OCI-LY7 (cell line): Measurements from ENCODE around the gene FAM120B. TPM values are rescaled to one million over a fixed set of nuclear protein-coding genes. Genes with fewer than 3 reads are reported as not detected.
"Not testable (repeated sequence)": the region's sequence is repeated elsewhere in the genome, so short reads cannot be mapped to it uniquely, and the experiment has no call there.

ENCODE experiments used
- BruUV-seq: library from RNA; stranded (reverse); fragments of 400-500 nt; replicated peaks from 2 replicates; lab custom pipeline; 2021; lab: Mats Ljungman, UMichigan
- CTCF ChIA-PET: fragments of 300-600 bp; sonication (Branson Sonifier 250); formaldehyde crosslinking; loops from one replicate; lab custom pipeline; 2022; ENCODE audit warnings: antibody characterized with exemption; ENCODE audit not compliant: unreplicated experiment; lab: Charles Lee
- POLR2A ChIA-PET: fragments of 300-600 bp; sonication (Branson Sonifier 250); formaldehyde crosslinking; loops from one replicate; lab custom pipeline; 2022; ENCODE audit warnings: antibody characterized with exemption; lab: Charles Lee
- DNase-seq: peaks from one replicate; pipeline ENCODE4 v3.0.0-alpha.2; 2015; ENCODE audit warnings: low spot score
- H2AFZ ChIP-seq: fragments of 200-600 bp; sonication (generic), shearing (Covaris generic); 2 replicates; pipeline ENCODE4 v1.6.1; 2014; ENCODE audit warnings: mild to moderate bottlenecking, antibody characterized with exemption, low read length, moderate library complexity
- H3K27ac ChIP-seq: fragments of 200-600 bp; sonication (generic); 2 replicates; pipeline ENCODE4 v1.5.1; 2014; ENCODE audit warnings: mixed run types, low read depth, mild to moderate bottlenecking, moderate library complexity, low read length, inconsistent platforms; ENCODE audit not compliant: poor library complexity, severe bottlenecking
- H3K36me3 ChIP-seq: fragments of 200-600 bp; sonication (generic); 2 replicates; pipeline ENCODE4 v1.6.1; 2014; ENCODE audit warnings: mild to moderate bottlenecking, antibody characterized with exemption, low read length, moderate library complexity, mixed read lengths; ENCODE audit not compliant: insufficient read depth
- H3K4me1 ChIP-seq: fragments of 200-600 bp; sonication (generic); 2 replicates; pipeline ENCODE4 v1.5.1; 2014; ENCODE audit warnings: mild to moderate bottlenecking, low read length; ENCODE audit not compliant: insufficient read depth, poor library complexity, severe bottlenecking
- H3K4me2 ChIP-seq: fragments of 200-600 bp; sonication (generic); 2 replicates; pipeline ENCODE4 v1.6.1; 2014; ENCODE audit warnings: mild to moderate bottlenecking, low read length
- H3K4me3 ChIP-seq: fragments of 200-600 bp; sonication (generic); 2 replicates; pipeline ENCODE4 v1.5.1; 2014; ENCODE audit warnings: mild to moderate bottlenecking, low read depth, low read length; ENCODE audit not compliant: poor library complexity, severe bottlenecking
- H3K79me2 ChIP-seq: fragments of 200-600 bp; sonication (generic); 2 replicates; pipeline ENCODE4 v1.6.1; 2016; ENCODE audit warnings: low read depth, mild to moderate bottlenecking, low read length, moderate library complexity, mixed read lengths; ENCODE audit not compliant: insufficient read depth
- H3K9me2 ChIP-seq: fragments of 200-600 bp; sonication (generic); 2 replicates; pipeline ENCODE4 v1.6.1; 2016; ENCODE audit warnings: mild to moderate bottlenecking, low read length, mixed read lengths; ENCODE audit not compliant: insufficient read depth
- H3K9me3 ChIP-seq: fragments of 200-600 bp; sonication (generic); 2 replicates; pipeline ENCODE4 v1.6.1; 2014; ENCODE audit warnings: mild to moderate bottlenecking, mixed run types, low read length, mixed read lengths
- H4K20me1 ChIP-seq: fragments of 200-600 bp; sonication (generic); 2 replicates; pipeline ENCODE4 v1.6.1; 2014; ENCODE audit warnings: mild to moderate bottlenecking, antibody characterized with exemption, low read length, moderate library complexity, mixed read lengths; ENCODE audit not compliant: insufficient read depth
- EZH2phosphoT487 ChIP-seq: fragments of 200-600 bp; sonication (generic); IDR thresholded peaks from 2 replicates; pipeline ENCODE4 v1.6.1; 2018; ENCODE audit warnings: low read depth, borderline replicate concordance, mild to moderate bottlenecking, mixed run types, antibody characterized with exemption, low read length, moderate library complexity, mixed read lengths
- intact Hi-C: fragments of 100-400 bp; cut with micrococcal nuclease; formaldehyde crosslinking; loops from one replicate; pipeline ENCODE4 v1.10.0; 2022; ENCODE audit not compliant: unreplicated experiment
- total RNA-seq, 2 experiments: library from RNA; depleted of rRNA in 1 of 2; stranded (reverse); fragments of >200 nt in 1 of 2; shearing (Covaris generic) in 1 of 2; gene quantifications; 2 replicates each; pipeline ENCODE4 v1.2.3, GENCODE V29; 2014 to 2022
- TF ChIP-seq, protein P1 (sequence below): fragments of 200-600 bp; sonication (generic); conservative IDR thresholded peaks from 2 replicates; pipeline ENCODE4 v1.5.1; 2014; ENCODE audit warnings: mild to moderate bottlenecking, antibody characterized with exemption, low read length, moderate library complexity, mixed read lengths

The FAM120B gene
- total RNA-seq, 2 experiments from 2014 or later, result 12.8 to 32.9 TPM

DNA sequence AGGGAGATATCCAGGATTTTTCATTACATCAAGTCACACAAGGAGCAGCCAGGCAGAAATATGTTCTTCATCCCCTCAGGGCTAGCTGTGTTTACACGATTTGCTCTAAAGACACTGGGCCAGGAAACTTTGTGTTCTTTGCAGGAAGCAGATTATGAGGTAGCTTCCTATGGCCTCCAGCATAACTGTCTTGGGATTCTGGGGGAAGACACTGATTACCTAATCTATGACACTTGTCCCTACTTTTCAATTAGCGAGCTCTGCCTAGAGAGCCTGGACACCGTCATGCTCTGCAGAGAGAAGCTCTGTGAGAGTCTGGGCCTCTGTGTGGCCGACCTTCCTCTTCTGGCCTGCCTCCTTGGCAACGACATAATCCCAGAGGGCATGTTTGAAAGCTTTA is 11.2 kb downstream of the FAM120B start:
- peaks cover 46% of the 10 kb centered on the region for H3K36me3 ChIP-seq
- POLR2A ChIA-PET, result interaction anchor here (0.7 to 1.5 kb wide), 3 partner anchors 9 to 15 kb away, joined by 3 read pairs; no protein-coding TSS in a partner anchor
- H4K20me1 ChIP-seq, result peaks cover 7% of the 10 kb centered on the region; the same call in 1 of the 2 replicates
- H3K27ac ChIP-seq, result no peak overlapping the region
- H3K4me3 ChIP-seq, result no peak overlapping the region
- no peaks in the 10 kb centered on the region for H3K4me1 ChIP-seq
- intact Hi-C loops, result no loop called here
- TF ChIP-seq, protein P1, sequence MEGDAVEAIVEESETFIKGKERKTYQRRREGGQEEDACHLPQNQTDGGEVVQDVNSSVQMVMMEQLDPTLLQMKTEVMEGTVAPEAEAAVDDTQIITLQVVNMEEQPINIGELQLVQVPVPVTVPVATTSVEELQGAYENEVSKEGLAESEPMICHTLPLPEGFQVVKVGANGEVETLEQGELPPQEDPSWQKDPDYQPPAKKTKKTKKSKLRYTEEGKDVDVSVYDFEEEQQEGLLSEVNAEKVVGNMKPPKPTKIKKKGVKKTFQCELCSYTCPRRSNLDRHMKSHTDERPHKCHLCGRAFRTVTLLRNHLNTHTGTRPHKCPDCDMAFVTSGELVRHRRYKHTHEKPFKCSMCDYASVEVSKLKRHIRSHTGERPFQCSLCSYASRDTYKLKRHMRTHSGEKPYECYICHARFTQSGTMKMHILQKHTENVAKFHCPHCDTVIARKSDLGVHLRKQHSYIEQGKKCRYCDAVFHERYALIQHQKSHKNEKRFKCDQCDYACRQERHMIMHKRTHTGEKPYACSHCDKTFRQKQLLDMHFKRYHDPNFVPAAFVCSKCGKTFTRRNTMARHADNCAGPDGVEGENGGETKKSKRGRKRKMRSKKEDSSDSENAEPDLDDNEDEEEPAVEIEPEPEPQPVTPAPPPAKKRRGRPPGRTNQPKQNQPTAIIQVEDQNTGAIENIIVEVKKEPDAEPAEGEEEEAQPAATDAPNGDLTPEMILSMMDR, result no peak
- TF ChIP-seq EZH2phosphoT487, result no peak
- H3K79me2 ChIP-seq, result peaks cover 16% of the 10 kb centered on the region; the same call in 1 of the 2 replicates
- no peak overlapping the region for H2AFZ ChIP-seq
- TSS peak; percentile 55 for BruUV-seq
- no peak overlapping the region for H3K4me2 ChIP-seq
- no peaks in the 10 kb centered on the region for H3K9me3 ChIP-seq
- no peak for DNase-seq
- H3K9me2 ChIP-seq, result no peaks in the 10 kb centered on the region
- CTCF ChIA-PET, result no interaction called here

DNA sequence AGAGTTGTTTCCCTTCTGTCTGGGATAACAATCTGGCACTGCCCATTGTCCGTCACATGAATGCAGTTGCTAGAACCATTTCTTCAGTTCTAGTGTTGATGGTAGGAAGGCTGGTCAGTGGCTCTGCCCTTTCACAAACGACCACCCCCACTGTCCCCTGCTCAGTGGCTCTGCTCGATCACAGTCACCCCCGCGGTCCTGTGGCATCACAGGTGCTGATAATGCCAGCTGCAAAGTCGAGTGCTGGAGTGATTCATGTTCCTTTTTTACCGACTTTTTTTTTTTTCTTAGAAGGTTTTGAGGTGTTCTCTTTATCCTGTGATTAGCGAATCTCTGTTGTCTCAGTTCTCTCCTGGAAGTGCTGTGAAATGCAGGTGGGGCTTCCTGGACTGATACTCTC is 22.8 kb downstream of the FAM120B start:
- Histone ChIP-seq H3K4me1 (no peaks in the 10 kb centered on the region), H3K79me2 (no peaks in the 10 kb centered on the region), H2AFZ (no peak overlapping the region), H3K4me3 (no peak overlapping the region), H3K4me2 (no peak overlapping the region), H4K20me1 (0 out of 2 replicates have a peak, but pooled peaks cover 6% of the 10 kb centered on the region), H3K9me2 (no peaks in the 10 kb centered on the region), H3K27ac (no peak overlapping the region), H3K36me3 (peaks cover 84% of the 10 kb centered on the region), H3K9me3 (no peaks in the 10 kb centered on the region)
- BruUV-seq, result no TSS peak
- intact Hi-C loops, result no loop called here
- TF ChIP-seq, protein P1, result no peak
- TF ChIP-seq EZH2phosphoT487, result no peak
- CTCF ChIA-PET, result no interaction called here
- DNase-seq, result no peak
- POLR2A ChIA-PET, result no interaction called here

DNA sequence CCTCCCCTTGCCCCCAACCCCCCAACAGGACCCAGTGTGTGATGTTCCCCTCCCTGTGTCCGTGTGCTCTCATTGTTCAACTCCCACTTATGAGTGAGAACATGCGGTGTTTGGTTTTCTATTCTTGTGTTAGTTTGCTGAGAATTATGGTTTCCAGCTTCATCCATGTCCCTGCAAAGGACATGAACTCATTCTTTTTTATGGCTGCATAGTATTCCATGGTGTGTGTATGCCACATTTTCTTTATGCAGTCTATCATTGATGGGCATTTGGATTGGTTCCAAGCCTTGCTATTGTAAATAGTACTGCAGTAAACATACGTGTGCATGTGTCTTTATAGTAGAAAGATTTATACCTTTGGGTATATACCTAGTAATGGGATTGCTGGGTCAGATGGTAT is 28.6 kb downstream of the FAM120B start:
- H3K4me1 ChIP-seq, H4K20me1 ChIP-seq, H2AFZ ChIP-seq, DNase-seq, BruUV-seq, H3K27ac ChIP-seq, H3K9me3 ChIP-seq, intact Hi-C loops, H3K4me3 ChIP-seq, CTCF ChIA-PET, H3K9me2 ChIP-seq, H3K4me2 ChIP-seq, H3K79me2 ChIP-seq, POLR2A ChIA-PET: not testable (repeated sequence)
- H3K36me3 ChIP-seq, result peaks cover 51% of the 10 kb centered on the region
